T-cell (primary cell): ENCODE results near the gene TMEM167A. TPM values are rescaled to one million over a fixed set of nuclear protein-coding genes. Genes with fewer than 3 reads are reported as not detected.

Source experiments
- ATAC-seq, 4 experiments: fragments of 200-7000 bp in 3 of 4; fragments of 150-1000 bp in 1 of 4; cut with Tn5 transposase; replicated peaks in 1 of 4; 1 replicate in 3 of 4; 2 replicates in 1 of 4; pipeline ENCODE4 v1.10.0; 2021; ENCODE audit warnings: moderate library complexity in 3 of 4, mild to moderate bottlenecking in 2 of 4, moderate number of reproducible peaks in 1 of 4
- CTCF ChIA-PET, 2 donors: fragments of 300-600 bp; sonication (Branson Sonifier 250); formaldehyde crosslinking; loops; one replicate each; lab custom pipeline; 2022; ENCODE audit warnings: antibody characterized with exemption in 2 of 2; lab: Charles Lee
- POLR2A ChIA-PET, 2 donors: fragments of 300-600 bp; sonication (Branson Sonifier 250); formaldehyde crosslinking; loops; one replicate each; lab custom pipeline; 2022; ENCODE audit warnings: antibody characterized with exemption in 2 of 2; lab: Charles Lee
- DNase-seq, 35 experiments: peaks; one replicate each; pipeline versions ENCODE4 v3.0.0 to v3.0.0-alpha.2; 2013 to 2023
- H3K27ac ChIP-seq: one replicate; pipeline ENCODE4 v1.5.1; 2013; ENCODE audit warnings: low read length
- H3K27me3 ChIP-seq, 2 experiments: replicated peaks in 1 of 2; 1 replicate in 1 of 2; 2 replicates in 1 of 2; pipeline versions ENCODE4 v1.6.1 to v1.7.0; 2013; ENCODE audit warnings: low read length in 1 of 2, mixed read lengths in 1 of 2; ENCODE audit not compliant: control insufficient read depth in 2 of 2, insufficient read depth in 2 of 2; ENCODE audit errors: extremely low read depth in 1 of 2
- H3K36me3 ChIP-seq, 2 donors: 1 replicate in 1 of 2; 2 replicates in 1 of 2; pipeline versions ENCODE4 v1.6.1 to v1.7.0; 2013; ENCODE audit warnings: low read length in 1 of 2; ENCODE audit not compliant: control insufficient read depth in 2 of 2, insufficient read depth in 1 of 2; ENCODE audit errors: extremely low read depth in 1 of 2
- H3K4me1 ChIP-seq, 2 experiments: 1 replicate in 1 of 2; 2 replicates in 1 of 2; pipeline versions ENCODE4 v1.6.1 to v1.7.0; 2013; ENCODE audit warnings: low read length in 2 of 2, mixed read lengths in 1 of 2; ENCODE audit not compliant: insufficient read depth in 2 of 2, control insufficient read depth in 1 of 2; ENCODE audit errors: extremely low read depth in 1 of 2
- H3K4me3 ChIP-seq, 2 donors: 1 replicate in 1 of 2; 2 replicates in 1 of 2; pipeline versions ENCODE4 v1.5.1 to v1.7.0; 2013; ENCODE audit warnings: mild to moderate bottlenecking in 2 of 2, low read length in 1 of 2, moderate library complexity in 1 of 2; ENCODE audit not compliant: control insufficient read depth in 1 of 2; ENCODE audit errors: extremely low read depth in 1 of 2
- H3K9me3 ChIP-seq: 2 replicates; pipeline ENCODE4 v1.7.0; 2013
- H3K27ac Mint-ChIP-seq, 2 donors: one replicate each; pipeline ENCODE4 v1.8.0; 2020 to 2021; ENCODE audit warnings: mild to moderate bottlenecking in 2 of 2, mixed read lengths in 2 of 2
- H3K27me3 Mint-ChIP-seq, 2 donors: one replicate each; pipeline ENCODE4 v1.8.0; 2021 to 2022; ENCODE audit warnings: mixed read lengths in 2 of 2
- H3K36me3 Mint-ChIP-seq: one replicate; pipeline ENCODE4 v1.8.0; 2021; ENCODE audit warnings: mixed read lengths
- H3K4me1 Mint-ChIP-seq, 3 donors: one replicate each; pipeline ENCODE4 v1.8.0; 2020 to 2022; ENCODE audit warnings: mixed read lengths in 3 of 3, mild to moderate bottlenecking in 1 of 3
- H3K4me3 Mint-ChIP-seq, 3 donors: one replicate each; pipeline ENCODE4 v1.8.0; 2020 to 2022; ENCODE audit warnings: mild to moderate bottlenecking in 3 of 3, mixed read lengths in 3 of 3, moderate library complexity in 3 of 3
- H3K9me3 Mint-ChIP-seq, 3 donors: one replicate each; pipeline ENCODE4 v1.8.0; 2020 to 2022; ENCODE audit warnings: mixed read lengths in 3 of 3
- WGBS: methylation state at CpG from one replicate; pipeline ENCODE4 v1.1.5; 2013; ENCODE audit warnings: missing lambda C conversion rate; ENCODE audit not compliant: insufficient coverage; 5-methylcytosine and 5-hydroxymethylcytosine counted together
- total RNA-seq, 35 experiments: library from RNA in 6 of 35; stranded (reverse) in 6 of 35; fragments of 120-200 nt in 1 of 35; gene quantifications; one replicate each; pipeline versions ENCODE4 v1.2.1 to v1.2.4 and lab custom pipeline; 2013 to 2026

TMEM167A gene
- total RNA-seq, 5 donors from 2014 or later (not counting 1 experiment from before 2014, with no cell fraction given): 36.5 to 44.8 (median 41.7) TPM

- H3K27ac ChIP-seq: no peak overlapping the region
- no peaks in the 10 kb centered on the region for H3K4me1 ChIP-seq
- H3K4me3 ChIP-seq: no peak overlapping the region
- H3K4me3 Mint-ChIP-seq: no peak overlapping the region
- DNase-seq (no peak), ATAC-seq (no peak)
- ChIA-PET POLR2A (no interaction called here), CTCF (no interaction called here)
- H3K36me3 Mint-ChIP-seq: no peaks in the 10 kb centered on the region
- H3K9me3 ChIP-seq: no peaks in the 10 kb centered on the region
- H3K27me3 Mint-ChIP-seq: peaks cover 0 to 3% of the 10 kb centered on the region in 2 donors
- no peaks in the 10 kb centered on the region for H3K36me3 ChIP-seq
- H3K9me3 Mint-ChIP-seq: no peaks in the 10 kb centered on the region
- no peak overlapping the region for H3K27ac Mint-ChIP-seq
- WGBS: no CpG with 5 or more reads among the region's 1 CpG
- no peaks in the 10 kb centered on the region for H3K4me1 Mint-ChIP-seq
- no peaks in the 10 kb centered on the region for H3K27me3 ChIP-seq
These were observed 67.8 kb downstream of the TMEM167A start for GRCh38 chr5:83009408-83009807.

GRCh38 chr5:83007755-83008154 lies 69.4 kb downstream of the TMEM167A start:
- no peaks in the 10 kb centered on the region for H3K4me1 ChIP-seq
- no peaks in the 10 kb centered on the region for H3K27me3 ChIP-seq
- no peak overlapping the region for H3K4me3 ChIP-seq
- ChIA-PET CTCF (interaction anchor here in 1 of 2 donors (0.7 kb wide), 1 partner anchor 619 kb away, joined by 3 read pairs; no protein-coding TSS in a partner anchor), POLR2A (no interaction called here)
- Mint-ChIP-seq H3K36me3 (no peaks in the 10 kb centered on the region), H3K9me3 (no peaks in the 10 kb centered on the region), H3K4me1 (no peaks in the 10 kb centered on the region), H3K4me3 (no peak overlapping the region), H3K27ac (no peak overlapping the region), H3K27me3 (peaks cover 0 to 3% of the 10 kb centered on the region in 2 donors)
- H3K36me3 ChIP-seq: no peaks in the 10 kb centered on the region
- no peak overlapping the region for H3K27ac ChIP-seq
- no peak for DNase-seq
- no peak for ATAC-seq
- no peaks in the 10 kb centered on the region for H3K9me3 ChIP-seq
- WGBS: 63% methylated on average over 1 of the region's 1 CpG

- Mint-ChIP-seq H3K27ac (no peak overlapping the region), H3K4me1 (no peaks in the 10 kb centered on the region), H3K4me3 (no peak overlapping the region), H3K36me3 (no peaks in the 10 kb centered on the region), H3K27me3 (peaks cover 0 to 3% of the 10 kb centered on the region in 2 donors), H3K9me3 (no peaks in the 10 kb centered on the region)
- no peak for DNase-seq
- ChIA-PET CTCF (no interaction called here), POLR2A (no interaction called here)
- Histone ChIP-seq H3K4me3 (no peak overlapping the region), H3K4me1 (no peaks in the 10 kb centered on the region), H3K9me3 (no peaks in the 10 kb centered on the region), H3K27ac (no peak overlapping the region), H3K36me3 (no peaks in the 10 kb centered on the region), H3K27me3 (no peaks in the 10 kb centered on the region)
- no peak for ATAC-seq
- 60% methylated on average over 2 of the region's 5 CpGs for WGBS
These were observed 70.4 kb downstream of the TMEM167A start for GRCh38 chr5:83006683-83007283.

DNA sequence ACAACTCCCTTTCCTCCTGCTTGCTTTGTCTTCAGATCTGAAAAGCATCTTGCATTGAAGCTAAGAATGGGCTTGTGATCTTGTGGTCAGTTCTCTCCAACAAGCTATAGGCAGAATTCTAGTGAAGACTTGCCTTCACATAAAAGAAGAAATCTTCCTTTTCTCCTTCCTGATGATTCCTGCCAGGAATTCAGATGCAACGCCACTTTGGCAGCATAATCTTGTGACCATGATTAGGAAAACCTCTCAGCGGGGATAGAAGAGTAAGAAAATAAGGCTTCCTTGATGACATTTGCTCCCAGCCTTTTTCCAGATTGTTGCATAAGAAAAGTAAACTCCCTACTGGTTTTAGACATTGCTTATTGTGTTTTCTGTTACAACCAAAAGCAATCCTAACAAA lies 73.4 kb downstream of the TMEM167A start:
- H3K36me3 Mint-ChIP-seq: no peaks in the 10 kb centered on the region

More for the DNA sequence above, 73.4 kb downstream of the TMEM167A start:
- Mint-ChIP-seq H3K27me3 (peaks cover 0 to 3% of the 10 kb centered on the region in 2 donors), H3K4me3 (no peak overlapping the region), H3K9me3 (no peaks in the 10 kb centered on the region), H3K27ac (no peak overlapping the region), H3K4me1 (no peaks in the 10 kb centered on the region)
- DNase-seq (no peak), ATAC-seq (no peak)
- no peaks in the 10 kb centered on the region for H3K4me1 ChIP-seq
- no peaks in the 10 kb centered on the region for H3K36me3 ChIP-seq
- no peaks in the 10 kb centered on the region for H3K9me3 ChIP-seq
- no CpG with 5 or more reads among the region's 2 CpGs for WGBS
- H3K27me3 ChIP-seq: no peaks in the 10 kb centered on the region
- ChIA-PET POLR2A (no interaction called here), CTCF (no interaction called here)
- no peak overlapping the region for H3K4me3 ChIP-seq
- no peak overlapping the region for H3K27ac ChIP-seq

Other genes with a start within 250 kb of the TMEM167A start
- 1 to 10 TPM; 3.5 to 5.1 (median 4.2) TPM for gene XRCC4, start 153 bp upstream of the TMEM167A start, total RNA-seq